Activated CD4-positive, alpha-beta T cell treated with anti-CD3 and anti-CD28 coated beads for 36 hours (primary cell): Measurements from ENCODE around the gene APOC1. TPM values are rescaled to one million over a fixed set of nuclear protein-coding genes. Genes with fewer than 3 reads are reported as not detected.
"Not testable (repeated sequence)": the region's sequence is repeated elsewhere in the genome, so short reads cannot be mapped to it uniquely, and the experiment has no call there.

Source experiments
- ATAC-seq: fragments of 200-7000 bp; cut with Tn5 transposase; one replicate; pipeline ENCODE4 v1.10.0; 2021; ENCODE audit warnings: mild to moderate bottlenecking, moderate library complexity
- CTCF ChIA-PET: fragments of 350-600 bp; sonication (Branson Sonifier 250); formaldehyde crosslinking; loops from one replicate; lab custom pipeline; 2021; ENCODE audit warnings: antibody characterized with exemption; lab: Charles Lee
- POLR2A ChIA-PET: fragments of 350-600 bp; sonication (Branson Sonifier 250); formaldehyde crosslinking; loops from one replicate; lab custom pipeline; 2021; ENCODE audit warnings: antibody characterized with exemption, inconsistent platforms; lab: Charles Lee
- DNase-seq: peaks from one replicate; pipeline ENCODE4 v3.0.0-alpha.2; 2020
- H3K27ac Mint-ChIP-seq: one replicate; pipeline ENCODE4 v1.8.0; 2021; ENCODE audit warnings: mixed read lengths
- H3K27me3 Mint-ChIP-seq: one replicate; pipeline ENCODE4 v1.8.0; 2021; ENCODE audit warnings: mixed read lengths
- H3K36me3 Mint-ChIP-seq: one replicate; pipeline ENCODE4 v1.8.0; 2021; ENCODE audit warnings: low read depth, mixed read lengths
- H3K4me1 Mint-ChIP-seq: one replicate; pipeline ENCODE4 v1.8.0; 2021; ENCODE audit warnings: mixed read lengths
- H3K4me3 Mint-ChIP-seq: one replicate; pipeline ENCODE4 v1.8.0; 2021; ENCODE audit warnings: mild to moderate bottlenecking, moderate library complexity, mixed read lengths
- H3K9me3 Mint-ChIP-seq: one replicate; pipeline ENCODE4 v1.8.0; 2021; ENCODE audit warnings: low read depth, mixed read lengths
- intact Hi-C, 2 experiments: fragments of 100-400 bp; cut with DNase I in 1 of 2; cut with micrococcal nuclease in 1 of 2; formaldehyde crosslinking; loops; one replicate each; pipeline versions ENCODE4 v1.14.2 to v1.15.1; 2022 to 2024; cut with DNase I, micrococcal nuclease
- total RNA-seq, 2 experiments: library from RNA; stranded (reverse); gene quantifications; one replicate each; pipeline ENCODE4 v1.2.3, GENCODE V29; 2021

The APOC1 gene
- 1 to 10 TPM; 2.8 to 2.9 TPM for total RNA-seq

DNA sequence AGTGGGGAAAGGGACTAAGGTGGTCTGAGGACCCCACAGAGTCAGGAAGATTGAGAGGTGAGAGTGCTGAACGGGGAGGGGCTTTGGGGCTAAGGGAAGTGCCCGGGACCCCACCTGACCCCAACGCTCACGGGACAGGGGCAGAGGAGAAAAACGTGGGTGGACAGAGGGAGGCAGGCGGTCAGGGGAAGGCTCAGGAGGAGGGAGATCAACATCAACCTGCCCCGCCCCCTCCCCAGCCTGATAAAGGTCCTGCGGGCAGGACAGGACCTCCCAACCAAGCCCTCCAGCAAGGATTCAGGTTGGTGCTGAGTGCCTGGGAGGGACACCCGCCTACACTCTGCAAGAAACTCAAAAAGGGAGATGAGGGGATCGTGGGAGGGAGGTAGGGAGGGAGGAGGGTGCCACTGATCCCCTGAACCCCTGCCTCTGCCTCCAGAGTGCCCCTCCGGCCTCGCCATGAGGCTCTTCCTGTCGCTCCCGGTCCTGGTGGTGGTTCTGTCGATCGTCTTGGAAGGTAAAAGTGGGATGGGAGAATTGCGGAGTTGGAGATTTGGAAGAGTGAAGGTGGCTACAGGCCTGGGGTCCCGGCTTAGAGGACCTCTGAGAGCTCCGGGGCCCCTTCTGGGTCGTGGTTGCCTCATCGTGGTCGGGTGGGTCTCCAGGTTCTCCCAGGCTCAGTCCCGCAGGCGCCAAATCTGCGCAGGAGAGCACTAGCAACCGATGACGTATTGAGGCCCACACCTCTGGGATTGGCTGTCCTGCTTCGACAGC is at the start of gene APOC1:
Gene APOC1 (plus strand): TSS at position 176 of the 774 bp plus-strand sequence. CDS start 284 bp downstream, at position 460.
- ATAC-seq (peak; percentile 99), DNase-seq (peak; percentile 88)
- intact Hi-C loops: loop anchor here in 1 of 2 experiments (1.0 kb wide), 5 partner anchors 24 to 456 kb away; partner anchors contain the start of genes ERCC2 and RELB
- H3K36me3 Mint-ChIP-seq, H3K9me3 Mint-ChIP-seq, H3K4me1 Mint-ChIP-seq, POLR2A ChIA-PET: not testable (repeated sequence)
- H3K27ac Mint-ChIP-seq: peak within 1 kb of the TSS; percentile 93
- peak within 1 kb of the TSS; percentile 89 for H3K4me3 Mint-ChIP-seq
- CTCF ChIA-PET: interaction anchor here (1.0 kb wide), 1 partner anchor 37 kb away, joined by 3 read pairs; no protein-coding TSS in a partner anchor
- H3K27me3 Mint-ChIP-seq: peaks cover 25% of the 10 kb centered on the region

DNA sequence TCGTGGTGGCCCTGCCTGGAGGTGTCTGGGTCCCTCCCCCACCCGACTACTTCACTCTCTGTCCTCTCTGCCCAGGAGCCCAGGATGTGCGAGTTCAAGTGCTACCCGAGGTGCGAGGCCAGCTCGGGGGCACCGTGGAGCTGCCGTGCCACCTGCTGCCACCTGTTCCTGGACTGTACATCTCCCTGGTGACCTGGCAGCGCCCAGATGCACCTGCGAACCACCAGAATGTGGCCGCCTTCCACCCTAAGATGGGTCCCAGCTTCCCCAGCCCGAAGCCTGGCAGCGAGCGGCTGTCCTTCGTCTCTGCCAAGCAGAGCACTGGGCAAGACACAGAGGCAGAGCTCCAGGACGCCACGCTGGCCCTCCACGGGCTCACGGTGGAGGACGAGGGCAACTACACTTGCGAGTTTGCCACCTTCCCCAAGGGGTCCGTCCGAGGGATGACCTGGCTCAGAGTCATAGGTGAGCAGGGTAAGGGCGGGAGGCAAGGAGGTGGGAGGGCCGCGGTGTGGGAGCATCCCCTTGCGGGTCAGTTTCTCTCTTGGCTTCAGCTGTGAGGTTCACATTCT is 49.1 kb upstream of the APOC1 start:
- intact Hi-C loops: no loop called here
- ChIA-PET CTCF (no interaction called here), POLR2A (no interaction called here)
- DNase-seq: no peak
- Mint-ChIP-seq H3K27me3 (no peaks in the 10 kb centered on the region), H3K4me3 (no peak overlapping the region), H3K36me3 (no peaks in the 10 kb centered on the region), H3K9me3 (no peaks in the 10 kb centered on the region), H3K4me1 (no peaks in the 10 kb centered on the region), H3K27ac (no peak overlapping the region)
- ATAC-seq: no peak

DNA sequence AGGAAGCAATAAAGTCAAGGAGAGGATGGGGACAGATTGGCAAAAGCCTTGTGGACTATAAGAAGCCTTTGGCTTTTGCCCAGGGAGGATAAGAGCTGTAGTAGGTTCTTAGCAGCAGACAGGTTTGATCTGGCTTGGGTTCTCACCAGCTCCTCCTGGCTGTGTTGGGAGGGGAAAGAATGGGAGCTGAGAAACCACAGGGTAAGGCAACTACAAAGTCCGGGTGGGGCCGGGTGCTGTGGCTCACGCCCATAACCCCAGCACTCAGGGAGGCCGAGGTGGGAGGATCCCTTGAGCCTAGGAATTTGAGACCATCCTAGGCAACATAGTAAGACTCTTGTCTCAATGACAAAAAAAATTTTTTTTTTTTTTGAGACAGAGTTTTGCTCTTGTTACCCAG is 47.7 kb upstream of the APOC1 start:
- Mint-ChIP-seq H3K36me3 (no peaks in the 10 kb centered on the region), H3K4me3 (no peak overlapping the region), H3K27ac (no peak overlapping the region), H3K9me3 (no peaks in the 10 kb centered on the region), H3K4me1 (no peaks in the 10 kb centered on the region), H3K27me3 (no peaks in the 10 kb centered on the region)
- ChIA-PET CTCF (no interaction called here), POLR2A (no interaction called here)
- ATAC-seq: no peak
- intact Hi-C loops: no loop called here
- no peak for DNase-seq

DNA sequence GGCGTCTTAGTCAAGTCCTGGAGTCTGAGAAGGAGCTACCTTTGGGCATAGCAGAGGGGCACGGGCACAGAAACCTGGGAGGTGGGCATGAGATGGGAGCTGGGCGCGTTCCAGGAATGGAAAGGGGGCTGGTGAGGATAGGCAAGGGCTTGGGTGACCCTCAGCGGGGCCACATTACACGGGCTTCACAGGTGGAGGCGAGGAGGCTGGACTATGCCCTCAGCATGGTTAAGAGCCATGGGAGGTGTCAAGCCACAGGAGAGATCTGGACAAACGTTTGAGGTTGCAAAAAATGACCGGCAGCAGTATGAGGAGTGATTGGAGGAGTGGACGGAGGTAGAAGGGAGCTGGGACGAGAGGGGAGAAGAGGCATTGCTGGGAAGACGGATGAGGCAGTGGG is 46.8 kb upstream of the APOC1 start:
- intact Hi-C loops: no loop called here
- no peak overlapping the region for H3K27ac Mint-ChIP-seq
- POLR2A ChIA-PET: no interaction called here

DNA sequence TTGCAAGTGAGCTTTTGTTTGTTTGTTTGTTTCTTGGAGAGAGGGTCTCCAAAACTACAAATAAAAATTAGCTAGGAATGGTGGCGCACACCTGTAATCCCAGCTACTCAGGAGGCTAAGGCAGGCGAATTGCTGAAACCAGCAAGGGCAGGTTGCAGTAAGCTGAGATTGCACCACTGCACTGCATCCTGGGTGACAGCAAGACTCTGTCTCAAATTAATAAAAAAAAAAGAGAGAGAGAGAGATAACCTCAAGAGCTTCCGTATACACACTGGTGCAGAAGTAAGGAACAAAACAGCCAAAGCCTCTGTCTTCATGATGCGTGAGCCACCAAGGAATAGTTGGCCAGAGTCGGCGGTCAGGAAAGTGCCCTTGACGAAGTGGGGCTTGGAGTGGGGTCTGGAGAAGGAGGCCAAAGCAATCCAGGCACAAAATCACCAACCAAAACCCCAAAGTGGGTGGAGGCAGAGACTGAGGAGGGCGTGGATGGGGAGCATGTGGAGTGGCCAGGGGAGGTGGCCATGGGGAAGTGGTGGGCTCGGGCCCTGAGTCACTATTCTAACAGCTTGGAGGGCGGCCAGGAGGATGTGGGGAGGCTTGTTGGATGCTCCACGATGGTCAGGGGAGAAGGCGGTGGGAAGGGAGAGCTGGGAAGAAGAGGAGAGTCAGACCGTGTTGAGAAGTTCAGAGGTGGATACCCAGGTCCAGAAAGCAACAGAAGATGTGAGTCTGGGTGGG is 44.5 kb upstream of the APOC1 start:
- ATAC-seq: no peak
- POLR2A ChIA-PET: no interaction called here

More for the DNA sequence above, 46.8 kb upstream of the APOC1 start:
- no peak for ATAC-seq
- H3K9me3 Mint-ChIP-seq: no peaks in the 10 kb centered on the region
- CTCF ChIA-PET: no interaction called here
- no peaks in the 10 kb centered on the region for H3K36me3 Mint-ChIP-seq
- H3K4me3 Mint-ChIP-seq: no peak overlapping the region
- H3K27me3 Mint-ChIP-seq: no peaks in the 10 kb centered on the region
- H3K4me1 Mint-ChIP-seq: no peaks in the 10 kb centered on the region
- DNase-seq: no peak

DNA sequence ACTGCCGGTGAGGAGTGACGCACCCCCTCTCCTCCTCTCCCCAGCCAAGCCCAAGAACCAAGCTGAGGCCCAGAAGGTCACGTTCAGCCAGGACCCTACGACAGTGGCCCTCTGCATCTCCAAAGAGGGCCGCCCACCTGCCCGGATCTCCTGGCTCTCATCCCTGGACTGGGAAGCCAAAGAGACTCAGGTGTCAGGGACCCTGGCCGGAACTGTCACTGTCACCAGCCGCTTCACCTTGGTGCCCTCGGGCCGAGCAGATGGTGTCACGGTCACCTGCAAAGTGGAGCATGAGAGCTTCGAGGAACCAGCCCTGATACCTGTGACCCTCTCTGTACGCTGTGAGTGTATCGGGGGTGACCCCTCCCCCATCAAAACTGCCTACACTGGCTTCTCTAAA is 42.6 kb upstream of the APOC1 start:
- POLR2A ChIA-PET: no interaction called here
- H3K4me1 Mint-ChIP-seq: no peaks in the 10 kb centered on the region

More for the DNA sequence above, 44.5 kb upstream of the APOC1 start:
- Mint-ChIP-seq H3K27me3 (no peaks in the 10 kb centered on the region), H3K36me3 (no peaks in the 10 kb centered on the region), H3K9me3 (no peaks in the 10 kb centered on the region), H3K4me1 (no peaks in the 10 kb centered on the region), H3K27ac (no peak overlapping the region), H3K4me3 (no peak overlapping the region)
- no peak for DNase-seq
- CTCF ChIA-PET: interaction anchor here (0.7 to 1.3 kb wide), 3 partner anchors 11 to 317 kb away, joined by 3 to 4 read pairs (median 3); no protein-coding TSS in a partner anchor
- intact Hi-C loops: no loop called here

DNA sequence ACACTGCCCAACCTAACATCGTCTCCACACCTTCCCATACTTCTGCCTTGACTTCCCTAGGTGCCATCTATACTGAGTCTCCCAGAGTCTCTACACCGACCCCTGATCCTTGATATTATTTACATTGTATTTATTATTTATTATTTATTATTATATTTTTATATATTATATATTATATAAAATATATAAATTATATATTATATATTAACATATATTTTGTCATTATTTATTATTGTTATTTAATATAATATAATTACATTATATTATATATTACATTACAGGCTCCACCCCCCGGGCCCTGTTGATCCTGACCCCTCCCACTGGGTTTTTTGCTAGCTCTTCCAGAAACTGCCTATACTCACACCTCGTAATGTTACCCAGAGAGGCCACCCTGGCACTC is 41.7 kb upstream of the APOC1 start:
- no peak for DNase-seq
- ChIA-PET POLR2A (no interaction called here), CTCF (interaction anchor here (0.8 kb wide), 1 partner anchor 22 kb away, joined by 3 read pairs; no protein-coding TSS in a partner anchor)
- no peak for ATAC-seq
- Mint-ChIP-seq H3K9me3 (no peaks in the 10 kb centered on the region), H3K27me3 (no peaks in the 10 kb centered on the region), H3K4me1 (peaks cover 5% of the 10 kb centered on the region), H3K36me3 (no peaks in the 10 kb centered on the region), H3K27ac (no peak overlapping the region), H3K4me3 (no peak overlapping the region)
- intact Hi-C loops: no loop called here

More for the DNA sequence above, 42.6 kb upstream of the APOC1 start:
- Mint-ChIP-seq H3K27ac (no peak overlapping the region), H3K4me3 (no peak overlapping the region), H3K36me3 (no peaks in the 10 kb centered on the region), H3K27me3 (no peaks in the 10 kb centered on the region), H3K9me3 (no peaks in the 10 kb centered on the region)
- CTCF ChIA-PET: no interaction called here
- ATAC-seq (no peak), DNase-seq (no peak)
- intact Hi-C loops: no loop called here

DNA sequence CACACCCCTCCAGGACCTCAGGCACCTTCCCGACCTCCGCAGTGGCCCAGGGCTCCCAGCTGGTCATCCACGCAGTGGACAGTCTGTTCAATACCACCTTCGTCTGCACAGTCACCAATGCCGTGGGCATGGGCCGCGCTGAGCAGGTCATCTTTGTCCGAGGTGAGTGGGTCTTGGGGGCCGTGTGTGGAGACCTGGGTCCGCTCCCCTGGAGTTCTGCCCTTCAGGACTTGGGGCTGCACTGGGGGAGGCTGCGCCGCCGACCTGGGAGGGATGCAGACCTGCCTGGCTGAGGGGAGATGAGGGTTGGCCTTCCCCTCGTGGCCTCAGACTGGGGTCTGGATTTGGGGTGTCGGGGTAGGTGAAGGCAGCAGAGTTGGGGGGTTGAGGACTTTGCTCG is 40.1 kb upstream of the APOC1 start:
- POLR2A ChIA-PET: no interaction called here
- Mint-ChIP-seq H3K4me1 (peaks cover 5% of the 10 kb centered on the region), H3K4me3 (no peak overlapping the region), H3K27ac (no peak overlapping the region), H3K27me3 (no peaks in the 10 kb centered on the region), H3K36me3 (no peaks in the 10 kb centered on the region), H3K9me3 (no peaks in the 10 kb centered on the region)
- DNase-seq: no peak
- CTCF ChIA-PET: no interaction called here
- intact Hi-C loops: no loop called here
- no peak for ATAC-seq

DNA sequence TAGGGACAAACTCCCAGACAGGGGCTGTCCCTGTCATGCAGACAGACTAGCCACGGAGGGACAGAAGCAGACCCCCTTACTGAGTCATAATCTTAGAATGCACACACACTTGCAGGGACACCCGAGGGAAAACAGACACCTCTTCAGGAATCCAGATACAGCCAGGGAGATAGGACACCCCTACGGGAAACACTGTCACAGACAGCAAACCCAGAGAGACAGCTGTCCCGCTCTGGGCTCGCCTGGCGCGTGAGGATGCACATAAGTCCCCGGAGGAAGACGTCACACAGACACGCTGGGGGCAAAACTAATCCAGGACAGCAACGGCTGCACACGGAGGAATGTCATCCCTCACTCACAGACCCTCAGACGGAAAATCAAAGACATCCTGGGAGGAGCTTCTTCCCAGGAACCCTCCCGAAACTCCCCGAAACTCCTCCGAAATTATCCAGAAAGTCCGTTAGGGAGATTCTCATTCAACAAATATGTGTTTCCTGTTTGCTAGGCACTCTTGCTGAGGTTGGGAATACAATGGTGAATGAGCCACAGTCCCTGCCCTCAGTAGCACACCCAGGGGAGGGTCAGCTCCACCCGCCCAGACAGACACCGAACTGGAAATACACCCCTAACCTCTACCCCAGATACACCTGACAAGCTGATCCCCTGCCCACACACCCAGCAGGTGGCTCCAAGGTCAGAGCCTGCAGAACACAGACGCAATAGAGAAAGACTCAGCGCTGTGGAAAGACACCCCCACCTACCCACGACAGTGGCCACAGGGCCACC is 38.5 kb upstream of the APOC1 start:
- POLR2A ChIA-PET: no interaction called here

DNA sequence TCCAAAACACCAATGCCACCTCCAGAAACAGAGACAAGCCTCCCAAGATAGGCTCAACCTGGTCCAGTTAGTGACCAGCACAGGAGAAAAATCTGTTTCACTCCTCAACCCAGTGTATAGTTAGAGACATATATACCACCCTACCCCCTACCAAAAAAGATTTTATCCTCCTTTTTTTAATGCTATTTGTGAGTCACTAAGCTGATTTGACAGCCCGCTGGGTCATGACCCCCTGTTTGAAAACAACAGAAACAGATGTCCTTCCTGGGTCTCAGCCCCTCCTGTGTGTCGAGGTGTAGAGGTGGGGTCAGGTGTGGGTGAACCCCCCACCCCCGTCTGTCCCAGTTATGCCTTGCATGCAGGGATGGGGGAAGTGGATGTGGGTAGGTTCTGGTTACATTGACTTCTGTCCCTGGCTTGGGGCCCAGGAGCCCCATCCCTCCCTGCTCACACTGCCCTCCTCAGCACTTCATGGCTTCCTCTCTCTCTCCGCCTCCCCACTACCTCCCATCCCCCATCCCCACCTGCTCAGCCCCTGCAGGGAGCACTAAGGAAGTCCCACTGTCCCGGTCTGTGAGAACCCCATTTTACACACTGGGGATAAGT is 37.4 kb upstream of the APOC1 start:
- ChIA-PET POLR2A (interaction anchor here (0.6 kb wide), 1 partner anchor 15 kb away, joined by 3 read pairs; no protein-coding TSS in a partner anchor), CTCF (interaction anchor here (0.6 kb wide), 2 partner anchors 9 to 182 kb away, joined by 3 read pairs; no protein-coding TSS in a partner anchor)
- Mint-ChIP-seq H3K27me3 (no peaks in the 10 kb centered on the region), H3K36me3 (no peaks in the 10 kb centered on the region), H3K27ac (no peak overlapping the region), H3K4me3 (no peak overlapping the region), H3K9me3 (no peaks in the 10 kb centered on the region), H3K4me1 (peaks cover 5% of the 10 kb centered on the region)
- no peak for DNase-seq
- no peak for ATAC-seq
- intact Hi-C loops: no loop called here

More for the DNA sequence above, 38.5 kb upstream of the APOC1 start:
- Mint-ChIP-seq H3K9me3 (no peaks in the 10 kb centered on the region), H3K27ac (no peak overlapping the region), H3K4me3 (no peak overlapping the region), H3K4me1 (peaks cover 5% of the 10 kb centered on the region), H3K36me3 (no peaks in the 10 kb centered on the region), H3K27me3 (no peaks in the 10 kb centered on the region)
- DNase-seq (no peak), ATAC-seq (no peak)
- CTCF ChIA-PET: no interaction called here
- intact Hi-C loops: no loop called here
